Measurements from ENCODE around the gene FLACC1.

Gene FLACC1

DNA sequence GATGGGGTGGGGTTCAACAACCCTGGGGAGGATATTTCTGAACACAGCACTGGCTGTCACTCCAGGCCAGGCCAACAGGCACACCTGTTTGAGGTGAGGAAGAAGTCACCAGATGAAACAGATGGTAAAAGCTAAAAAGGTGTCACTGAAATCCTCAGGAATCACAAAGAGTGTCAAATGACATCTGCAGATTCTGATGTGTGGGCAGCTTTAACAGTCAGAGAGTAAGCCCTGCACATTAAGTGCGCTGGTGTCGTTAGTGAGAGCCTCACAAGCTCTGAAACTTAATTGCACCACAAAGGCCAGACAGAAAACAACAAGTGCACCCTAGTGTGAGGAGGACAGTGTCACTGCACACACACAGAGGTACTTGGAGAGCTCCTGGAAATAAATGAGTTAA, 13.6 kb downstream of the FLACC1 start:
- POLR2A ChIA-PET: no interaction called here
- CTCF ChIA-PET: interaction anchor here (1.1 to 2.1 kb wide), 5 partner anchors 13 to 46 kb away, joined by 3 to 7 read pairs (median 3); partner anchors contain the start of gene FLACC1
- TF ChIP-seq, protein P1, sequence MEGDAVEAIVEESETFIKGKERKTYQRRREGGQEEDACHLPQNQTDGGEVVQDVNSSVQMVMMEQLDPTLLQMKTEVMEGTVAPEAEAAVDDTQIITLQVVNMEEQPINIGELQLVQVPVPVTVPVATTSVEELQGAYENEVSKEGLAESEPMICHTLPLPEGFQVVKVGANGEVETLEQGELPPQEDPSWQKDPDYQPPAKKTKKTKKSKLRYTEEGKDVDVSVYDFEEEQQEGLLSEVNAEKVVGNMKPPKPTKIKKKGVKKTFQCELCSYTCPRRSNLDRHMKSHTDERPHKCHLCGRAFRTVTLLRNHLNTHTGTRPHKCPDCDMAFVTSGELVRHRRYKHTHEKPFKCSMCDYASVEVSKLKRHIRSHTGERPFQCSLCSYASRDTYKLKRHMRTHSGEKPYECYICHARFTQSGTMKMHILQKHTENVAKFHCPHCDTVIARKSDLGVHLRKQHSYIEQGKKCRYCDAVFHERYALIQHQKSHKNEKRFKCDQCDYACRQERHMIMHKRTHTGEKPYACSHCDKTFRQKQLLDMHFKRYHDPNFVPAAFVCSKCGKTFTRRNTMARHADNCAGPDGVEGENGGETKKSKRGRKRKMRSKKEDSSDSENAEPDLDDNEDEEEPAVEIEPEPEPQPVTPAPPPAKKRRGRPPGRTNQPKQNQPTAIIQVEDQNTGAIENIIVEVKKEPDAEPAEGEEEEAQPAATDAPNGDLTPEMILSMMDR (IDR thresholded peaks at IDR 0.05; ENCODE audit: control extremely low read depth, extremely low read depth, low read depth, missing control alignments): no peak
- DNase-seq (ENCODE audit: extremely low spot score): no peak

DNA sequence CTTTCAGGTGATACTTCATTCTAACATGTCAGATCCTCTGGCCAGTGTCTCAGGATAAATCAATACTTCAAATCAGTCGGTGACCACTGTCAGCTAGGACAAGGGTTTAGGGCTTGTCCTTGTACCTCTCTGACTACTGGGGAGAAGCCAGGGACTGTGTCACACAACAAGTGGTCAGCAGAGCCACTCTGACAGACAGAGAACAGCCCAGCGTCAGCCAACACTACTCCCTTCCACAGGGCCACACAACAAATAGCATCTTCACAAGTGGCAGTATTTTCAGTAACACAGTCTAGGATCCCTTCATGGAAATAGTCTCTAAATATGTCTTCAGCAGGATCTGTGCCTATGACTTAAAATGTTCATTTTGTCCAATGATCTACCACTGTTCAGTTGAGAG, 14.2 kb downstream of the FLACC1 start:
- TF ChIP-seq, protein P1 (IDR thresholded peaks at IDR 0.05; ENCODE audit: control extremely low read depth, extremely low read depth, low read depth, missing control alignments): no peak
- ChIA-PET CTCF (interaction anchor here (1.4 to 2.1 kb wide), 2 partner anchors 12 to 22 kb away, joined by 3 to 6 read pairs; no protein-coding TSS in a partner anchor), POLR2A (no interaction called here)
- no peak for DNase-seq (ENCODE audit: extremely low spot score)

DNA sequence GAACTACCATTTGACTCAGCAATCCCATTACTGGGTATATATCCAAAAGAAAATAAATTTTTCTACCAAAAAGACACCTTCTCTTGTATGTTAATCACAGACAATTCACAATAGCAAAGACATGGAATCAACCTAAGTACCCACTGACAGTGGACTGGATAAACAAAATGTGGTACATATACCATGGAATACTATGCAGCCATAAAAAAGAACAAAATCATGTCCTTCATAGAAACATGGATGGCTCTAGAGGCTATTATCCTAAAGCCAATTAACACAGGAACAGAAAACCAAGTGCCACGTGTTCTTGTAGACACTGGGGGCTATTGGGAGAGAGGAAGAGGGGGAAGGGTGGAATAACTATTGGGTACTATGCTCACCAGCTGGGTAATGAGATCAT, 27.7 kb downstream of the FLACC1 start:
- TF ChIP-seq, protein P1 (IDR thresholded peaks at IDR 0.05; ENCODE audit: control extremely low read depth, extremely low read depth, low read depth, missing control alignments): no peak
- ChIA-PET CTCF (no interaction called here), POLR2A (no interaction called here)
- DNase-seq (ENCODE audit: extremely low spot score): no peak

DNA sequence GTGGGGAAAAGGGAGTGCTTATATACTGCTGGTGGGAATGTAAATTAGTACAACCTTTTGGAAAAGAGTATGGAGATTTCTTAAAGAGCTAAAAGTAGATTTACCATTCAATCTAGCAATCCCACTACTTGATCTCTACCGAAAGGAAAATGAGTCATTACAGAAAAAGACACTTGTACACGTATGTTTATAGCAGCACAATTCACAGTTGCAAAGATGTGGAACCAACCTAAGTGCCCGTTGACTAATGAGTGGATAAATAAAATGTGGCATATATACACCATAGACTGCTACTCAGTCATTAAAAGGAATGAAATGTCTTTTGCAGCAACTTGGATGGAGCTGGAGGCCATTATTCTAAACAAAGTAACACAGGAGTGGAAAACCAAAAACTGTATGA, 29.5 kb downstream of the FLACC1 start:
- ChIA-PET CTCF (interaction anchor here (1.3 kb wide), 1 partner anchor 38 kb away, joined by 3 read pairs; no protein-coding TSS in a partner anchor), POLR2A (no interaction called here)
- no peak for DNase-seq (ENCODE audit: extremely low spot score)
- TF ChIP-seq, protein P1 (IDR thresholded peaks at IDR 0.05; ENCODE audit: control extremely low read depth, extremely low read depth, low read depth, missing control alignments): no peak

DNA sequence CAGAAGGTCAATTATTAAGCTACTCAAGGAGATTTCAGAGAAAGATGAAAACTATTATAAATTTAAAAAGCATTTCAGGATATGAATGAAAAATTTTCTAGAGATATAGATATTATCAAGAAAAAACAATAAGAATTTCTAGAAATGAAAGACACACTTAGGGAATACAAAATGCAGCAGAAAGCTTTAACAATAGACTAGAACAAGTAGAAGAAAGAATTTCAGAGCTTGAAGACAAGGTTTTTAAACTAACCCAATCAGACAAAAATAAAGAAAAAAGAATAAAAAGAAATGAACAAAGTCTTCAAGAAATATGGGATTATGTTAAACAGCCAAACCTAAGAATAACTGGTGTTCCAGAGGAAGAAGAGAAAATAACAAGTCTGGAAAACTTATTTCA, 34.4 kb downstream of the FLACC1 start:
- POLR2A ChIA-PET: no interaction called here
- no peak for DNase-seq (ENCODE audit: extremely low spot score)
- CTCF ChIA-PET: interaction anchor here (1.4 to 1.9 kb wide), 3 partner anchors 10 to 41 kb away, joined by 4 to 5 read pairs (median 5); no protein-coding TSS in a partner anchor
- TF ChIP-seq, protein P1 (IDR thresholded peaks at IDR 0.05; ENCODE audit: control extremely low read depth, extremely low read depth, low read depth, missing control alignments): no peak

DNA sequence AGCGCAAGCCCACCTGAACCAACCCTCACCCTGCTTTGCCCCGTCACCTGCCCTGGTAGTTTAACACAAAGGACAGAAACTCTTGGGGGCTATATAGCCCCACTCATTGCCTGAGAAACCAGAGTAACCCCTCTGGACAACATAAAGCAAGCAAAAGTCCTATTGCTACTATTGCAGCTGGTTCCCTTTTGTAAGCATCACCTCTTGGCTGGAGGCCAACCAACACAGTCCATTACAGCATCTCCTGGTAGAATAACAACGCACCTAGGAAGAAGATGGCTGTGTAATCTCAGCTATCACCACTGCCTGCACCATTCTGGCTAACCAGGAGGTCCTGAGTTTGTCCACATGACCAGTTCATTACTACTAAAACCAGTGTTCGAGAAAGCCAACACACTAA, 36.4 kb downstream of the FLACC1 start:
- ChIA-PET POLR2A (no interaction called here), CTCF (no interaction called here)
- TF ChIP-seq, protein P1 (IDR thresholded peaks at IDR 0.05; ENCODE audit: control extremely low read depth, extremely low read depth, low read depth, missing control alignments): no peak
- DNase-seq (ENCODE audit: extremely low spot score): no peak

DNA sequence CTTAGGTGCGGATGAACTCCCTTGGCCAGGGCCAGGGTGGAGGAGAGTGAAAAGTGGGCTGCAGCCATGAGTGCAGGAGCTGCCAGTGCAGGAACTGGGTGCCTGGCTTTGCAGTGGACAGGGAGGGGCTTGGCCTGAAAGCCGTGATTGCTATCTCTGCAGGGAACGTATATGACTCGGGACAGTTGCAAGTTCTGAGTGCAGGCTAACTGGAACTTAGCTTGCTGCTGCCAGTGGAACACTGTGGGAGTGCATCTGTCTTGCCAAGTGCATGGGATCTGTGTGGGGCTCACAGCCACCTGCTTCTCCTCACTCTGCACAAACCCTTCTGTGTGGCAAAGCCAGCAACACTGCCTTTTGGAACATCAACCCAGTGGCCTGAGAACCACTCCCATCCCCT, 36.9 kb downstream of the FLACC1 start:
- ChIA-PET CTCF (no interaction called here), POLR2A (no interaction called here)
- TF ChIP-seq, protein P1 (IDR thresholded peaks at IDR 0.05; ENCODE audit: control extremely low read depth, extremely low read depth, low read depth, missing control alignments): no peak
- no peak for DNase-seq (ENCODE audit: extremely low spot score)
